SU-DHL-6 (cell line): ENCODE results near the gene DDIT3.

ENCODE experiments used
- H2AFZ ChIP-seq: fragments of 200-600 bp; sonication (generic); 2 replicates; pipeline ENCODE4 v1.6.1; 2014; ENCODE audit warnings: low read depth, mild to moderate bottlenecking, moderate library complexity, mixed read lengths, antibody characterized with exemption, low read length; ENCODE audit not compliant: severe bottlenecking
- H3F3A ChIP-seq: fragments of 200-600 bp; shearing (Covaris generic); 2 replicates; pipeline ENCODE4 v1.6.0; 2016; ENCODE audit warnings: antibody characterized with exemption, mild to moderate bottlenecking; ENCODE audit not compliant: insufficient read depth
- H3K27ac ChIP-seq: fragments of 200-600 bp; sonication (generic); 2 replicates; pipeline ENCODE4 v1.5.1; 2016; ENCODE audit warnings: low read depth, mild to moderate bottlenecking, low read length, moderate library complexity, mixed read lengths
- H3K27me3 ChIP-seq: fragments of 200-600 bp; sonication (generic), shearing (Covaris generic); 2 replicates; pipeline ENCODE4 v1.6.0; 2014; ENCODE audit warnings: mild to moderate bottlenecking, low read length
- H3K36me3 ChIP-seq: fragments of 200-600 bp; sonication (generic); 2 replicates; pipeline ENCODE4 v1.6.1; 2014; ENCODE audit warnings: mild to moderate bottlenecking, low read length, mixed read lengths
- H3K4me2 ChIP-seq: fragments of 300-600, 200-600 bp; shearing (Covaris generic), sonication (generic); 2 replicates; pipeline ENCODE4 v1.6.0; 2014; ENCODE audit warnings: low read length, low read depth, mild to moderate bottlenecking; ENCODE audit not compliant: poor library complexity, severe bottlenecking
- H3K4me3 ChIP-seq: fragments of 200-600 bp; sonication (generic); 2 replicates; pipeline ENCODE4 v1.5.1; 2014; ENCODE audit warnings: antibody characterized with exemption, low read length, mild to moderate bottlenecking, mixed read lengths; ENCODE audit not compliant: insufficient read depth, poor library complexity, severe bottlenecking
- H3K79me2 ChIP-seq: fragments of 200-600 bp; sonication (generic); 2 replicates; pipeline ENCODE4 v1.6.1; 2014; ENCODE audit warnings: mild to moderate bottlenecking, low read length, moderate library complexity; ENCODE audit not compliant: insufficient read depth
- H3K9ac ChIP-seq: fragments of 200-600 bp; sonication (generic); 2 replicates; pipeline ENCODE4 v1.7.0; 2014; ENCODE audit warnings: mild to moderate bottlenecking, low read length
- H3K9me2 ChIP-seq: fragments of 200-600 bp; sonication (generic); replicated peaks from 2 replicates; pipeline ENCODE4 v1.6.1; 2014; ENCODE audit warnings: low read length; ENCODE audit not compliant: insufficient read depth
- H3K9me3 ChIP-seq: fragments of 200-600 bp; sonication (generic); 2 replicates; pipeline ENCODE4 v1.6.1; 2014; ENCODE audit warnings: low read length, mixed read lengths; ENCODE audit not compliant: insufficient read depth
- H4K20me1 ChIP-seq: fragments of 200-600 bp; sonication (generic); 2 replicates; pipeline ENCODE4 v1.6.1; 2014; ENCODE audit warnings: low read depth, mild to moderate bottlenecking, antibody characterized with exemption, low read length, moderate library complexity, mixed read lengths
- EZH2phosphoT487 ChIP-seq: fragments of 200-600 bp; sonication (generic), shearing (Covaris generic); conservative IDR thresholded peaks from 2 replicates; pipeline ENCODE4 v1.6.1; 2018; ENCODE audit warnings: mild to moderate bottlenecking, antibody characterized with exemption, low read length, moderate library complexity, mixed read lengths
- TF ChIP-seq, protein P1 (sequence below): fragments of 200-600 bp; sonication (generic); IDR thresholded peaks from one replicate; pipeline ENCODE4 v1.5.1; 2017; ENCODE audit warnings: antibody characterized with exemption, mild to moderate bottlenecking, low read length, moderate library complexity; ENCODE audit not compliant: insufficient read depth, poor library complexity, severe bottlenecking

DDIT3 gene

DNA sequence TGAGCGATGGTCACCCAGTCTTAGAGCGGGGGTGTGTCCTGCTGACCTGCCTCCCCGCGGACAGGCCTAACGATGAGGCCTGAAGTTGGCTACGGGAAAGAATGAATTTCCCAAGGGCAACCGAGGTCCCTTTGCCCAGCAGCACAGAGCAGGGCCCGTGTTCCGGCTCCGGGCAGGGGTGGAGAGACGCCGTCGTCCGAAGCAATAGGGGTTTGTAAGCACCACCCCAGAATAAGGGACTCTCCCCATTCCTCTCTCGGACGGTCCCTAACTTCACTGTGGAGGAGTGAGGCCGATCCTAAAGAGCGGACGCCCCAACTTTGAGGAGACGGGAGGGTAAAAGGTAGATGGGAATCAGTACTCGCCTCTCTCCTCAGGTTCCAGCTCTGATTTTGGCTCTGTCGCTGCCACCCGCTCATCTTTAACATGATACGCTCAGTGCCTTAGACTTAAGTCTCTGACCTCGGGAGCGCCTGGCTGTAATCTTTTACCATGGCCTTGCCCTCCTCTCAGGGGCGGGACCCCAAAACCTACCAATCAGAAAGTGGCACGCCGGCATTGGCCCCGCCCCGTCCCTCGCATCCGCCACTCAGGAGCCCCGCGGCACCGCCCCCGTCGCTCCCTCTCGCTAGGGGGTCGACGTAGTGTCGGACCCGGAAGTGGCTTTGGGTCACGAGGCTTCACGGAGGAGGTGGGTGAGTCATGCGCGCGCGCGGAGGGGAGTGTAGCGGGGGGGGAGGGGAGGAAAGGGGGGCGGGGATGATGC lies at the start of gene DDIT3:
DDIT3 (minus strand) TSS at position 462 of the 766 bp plus-strand sequence. CDS start 3,108 bp downstream, outside the sequence.
- Histone ChIP-seq H3K79me2 (peaks cover 35% of the 10 kb centered on the region), H3K4me3 (peak within 1 kb of the TSS; percentile 70), H3K9me2 (no peaks in the 10 kb centered on the region), H3K36me3 (peaks cover 15% of the 10 kb centered on the region), H3K4me2 (peak within 1 kb of the TSS; percentile 84), H4K20me1 (no peaks in the 10 kb centered on the region; the same call in 1 of the 2 replicates), H3K27ac (peak within 1 kb of the TSS; percentile 98), H3F3A (peaks cover 48% of the 10 kb centered on the region), H3K9ac (peak within 1 kb of the TSS; percentile 86), H3K27me3 (no peaks in the 10 kb centered on the region), H2AFZ (no peak within 1 kb of the TSS), H3K9me3 (no peaks in the 10 kb centered on the region)
- TF ChIP-seq, protein P1, sequence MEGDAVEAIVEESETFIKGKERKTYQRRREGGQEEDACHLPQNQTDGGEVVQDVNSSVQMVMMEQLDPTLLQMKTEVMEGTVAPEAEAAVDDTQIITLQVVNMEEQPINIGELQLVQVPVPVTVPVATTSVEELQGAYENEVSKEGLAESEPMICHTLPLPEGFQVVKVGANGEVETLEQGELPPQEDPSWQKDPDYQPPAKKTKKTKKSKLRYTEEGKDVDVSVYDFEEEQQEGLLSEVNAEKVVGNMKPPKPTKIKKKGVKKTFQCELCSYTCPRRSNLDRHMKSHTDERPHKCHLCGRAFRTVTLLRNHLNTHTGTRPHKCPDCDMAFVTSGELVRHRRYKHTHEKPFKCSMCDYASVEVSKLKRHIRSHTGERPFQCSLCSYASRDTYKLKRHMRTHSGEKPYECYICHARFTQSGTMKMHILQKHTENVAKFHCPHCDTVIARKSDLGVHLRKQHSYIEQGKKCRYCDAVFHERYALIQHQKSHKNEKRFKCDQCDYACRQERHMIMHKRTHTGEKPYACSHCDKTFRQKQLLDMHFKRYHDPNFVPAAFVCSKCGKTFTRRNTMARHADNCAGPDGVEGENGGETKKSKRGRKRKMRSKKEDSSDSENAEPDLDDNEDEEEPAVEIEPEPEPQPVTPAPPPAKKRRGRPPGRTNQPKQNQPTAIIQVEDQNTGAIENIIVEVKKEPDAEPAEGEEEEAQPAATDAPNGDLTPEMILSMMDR = no peak
- no peak for TF ChIP-seq EZH2phosphoT487

- Histone ChIP-seq H3K79me2 (no peaks in the 10 kb centered on the region), H3F3A (no peaks in the 10 kb centered on the region), H2AFZ (no peak overlapping the region), H3K4me2 (no peak overlapping the region), H3K9me2 (no peaks in the 10 kb centered on the region), H3K36me3 (no peaks in the 10 kb centered on the region), H4K20me1 (no peaks in the 10 kb centered on the region), H3K4me3 (no peak overlapping the region), H3K27me3 (no peaks in the 10 kb centered on the region), H3K27ac (no peak overlapping the region), H3K9ac (no peak overlapping the region), H3K9me3 (no peaks in the 10 kb centered on the region)
- TF ChIP-seq, protein P1 = no peak
- no peak for TF ChIP-seq EZH2phosphoT487
Measured at GRCh38 chr12:57569858-57570257, 49.5 kb upstream of the DDIT3 start.

GRCh38 chr12:57568838-57569237 lies 48.5 kb upstream of the DDIT3 start:
- no peaks in the 10 kb centered on the region for H3F3A ChIP-seq
- H3K9me2 ChIP-seq = no peaks in the 10 kb centered on the region
- no peak overlapping the region for H2AFZ ChIP-seq
- no peaks in the 10 kb centered on the region for H3K9me3 ChIP-seq
- H3K27ac ChIP-seq = no peak overlapping the region
- no peak overlapping the region for H3K9ac ChIP-seq
- H3K79me2 ChIP-seq = no peaks in the 10 kb centered on the region
- no peak for TF ChIP-seq EZH2phosphoT487
- TF ChIP-seq, protein P1 = no peak
- H3K27me3 ChIP-seq = no peaks in the 10 kb centered on the region
- H4K20me1 ChIP-seq = no peaks in the 10 kb centered on the region
- H3K4me2 ChIP-seq = no peak overlapping the region
- H3K36me3 ChIP-seq = no peaks in the 10 kb centered on the region
- no peak overlapping the region for H3K4me3 ChIP-seq
